Sigmoid colon (tissue), 7 donors: ENCODE measurements around the gene HDAC4. TPM values are rescaled to one million over a fixed set of nuclear protein-coding genes. Genes with fewer than 3 reads are reported as not detected.
A peak's percentile ranks its signal among the peaks of the same experiment; 100 is the strongest.

Experiments
- DNase-seq: peaks from one replicate; pipeline ENCODE4 v3.0.0-alpha.2; 2019
- H3K27ac ChIP-seq, 4 donors: fragments of 200-600 bp; sonication (generic); one replicate each; pipeline ENCODE4 v1.5.1; 2016 to 2019; ENCODE audit warnings: mild to moderate bottlenecking in 1 of 4
- H3K27me3 ChIP-seq, 3 donors: fragments of 200-600 bp; sonication (generic); one replicate each; pipeline ENCODE4 v1.5.1; 2019; ENCODE audit warnings: mild to moderate bottlenecking in 1 of 3
- H3K36me3 ChIP-seq, 4 donors: fragments of 200-600 bp; sonication (generic); one replicate each; pipeline ENCODE4 v1.5.1; 2016 to 2019
- H3K4me1 ChIP-seq, 4 donors: fragments of 200-600 bp; sonication (generic); one replicate each; pipeline ENCODE4 v1.5.1; 2017 to 2019
- H3K4me3 ChIP-seq, 4 donors: fragments of 200-600 bp; sonication (generic); one replicate each; pipeline ENCODE4 v1.5.1; 2017 to 2019; ENCODE audit warnings: mild to moderate bottlenecking in 2 of 4, moderate library complexity in 1 of 4
- H3K9me3 ChIP-seq, 4 donors: fragments of 200-600 bp in 3 of 4; sonication (generic) in 3 of 4; one replicate each; pipeline versions ENCODE4 v1.5.1 to v1.6.1; 2013 to 2019
- CTCF ChIP-seq, 4 experiments: fragments of 450-650 bp in 3 of 4; fragments of 200-600 bp in 1 of 4; IDR thresholded peaks; one replicate each; pipeline ENCODE4 v1.5.1; 2016 to 2019; ENCODE audit warnings: antibody characterized with exemption in 4 of 4, mild to moderate bottlenecking in 3 of 4, moderate library complexity in 2 of 4
- EP300 ChIP-seq, 4 donors: sonication (generic); formaldehyde crosslinking; IDR thresholded peaks; one replicate each; pipeline ENCODE4 v1.6.1; 2017; ENCODE audit warnings: antibody characterized with exemption in 4 of 4
- POLR2A ChIP-seq, 2 donors: fragments of 450-650 bp; IDR thresholded peaks; one replicate each; pipeline ENCODE4 v1.6.1; 2016; ENCODE audit warnings: antibody characterized with exemption in 2 of 2, mild to moderate bottlenecking in 2 of 2, moderate library complexity in 2 of 2
- POLR2AphosphoS5 ChIP-seq, 4 donors: sonication (generic); formaldehyde crosslinking; IDR thresholded peaks; one replicate each; pipeline ENCODE4 v1.6.1; 2017; ENCODE audit warnings: antibody characterized with exemption in 4 of 4
- WGBS, 2 donors: extraction: QIAGEN DNeasy Blood & Tissue Kit; methylation state at CpG; one replicate each; pipeline ENCODE4 v1.1.7; 2013; 5-methylcytosine and 5-hydroxymethylcytosine counted together
- intact Hi-C: fragments of 100-400 bp; cut with DNase I; formaldehyde crosslinking; loops from one replicate; pipeline ENCODE4 v1.15.1; 2023
- polyA plus RNA-seq, 3 donors: library from polyadenylated mRNA; stranded (reverse); fragments of 200-250 nt; gene quantifications; one replicate each; pipeline ENCODE4 v1.2.3, GENCODE V29; 2013
- total RNA-seq, 4 donors: library from RNA; depleted of rRNA; stranded (reverse); fragments of >200 nt; gene quantifications; one replicate each; pipeline ENCODE4 v1.1.0, GENCODE V29; 2016
- donor health status: healthy with polysubstance abuse.
- donor health status: Bipolar disorder and iron deficiency.
- donor health status: healthy.

HDAC4 gene
- total and polyA plus RNA-seq, 7 donors, result 1.8 to 196 (median 77.0) TPM

- intact Hi-C loops, result no loop called here
- WGBS, 2 donors, result 89 to 92% methylated on average over 28 of the region's 28 CpGs
- TF ChIP-seq POLR2AphosphoS5 (IDR thresholded peaks at IDR 0.05) (peak in 1 of 4 donors; percentile 21), EP300 (IDR thresholded peaks at IDR 0.05) (no peak)
These were observed 304.0 kb downstream of the HDAC4 start for GRCh38 chr2:239096676-239097427.

GRCh38 chr2:239095460-239096081 lies 305.2 kb downstream of the HDAC4 start:
- H3K36me3 ChIP-seq, result peaks cover 18 to 93% (median 50%) of the 10 kb centered on the region in 4 donors
- WGBS, 2 donors, result 88 to 95% methylated on average over 20 of the region's 20 CpGs
- H3K9me3 ChIP-seq, result no peaks in the 10 kb centered on the region
- H3K4me1 ChIP-seq, result peaks cover 0 to 6% (median 0%) of the 10 kb centered on the region in 4 donors
- TF ChIP-seq POLR2AphosphoS5 (IDR thresholded peaks at IDR 0.05), result no peak
- no peak for TF ChIP-seq CTCF (IDR thresholded peaks at IDR 0.05)
- TF ChIP-seq EP300 (IDR thresholded peaks at IDR 0.05), result no peak
- no peak for TF ChIP-seq POLR2A (IDR thresholded peaks at IDR 0.05)
- H3K4me3 ChIP-seq, result no peak overlapping the region
- H3K27me3 ChIP-seq, result no peaks in the 10 kb centered on the region
- DNase-seq, result no peak
- intact Hi-C loops, result no loop called here
- H3K27ac ChIP-seq, result peak overlapping the region in 1 of 4 donors; percentile 3

More at GRCh38 chr2:239096676-239097427, 304.0 kb downstream of the HDAC4 start:
- Histone ChIP-seq H3K27ac (peak overlapping the region in 3 of 4 donors; percentile 17 to 57 (median 47)), H3K4me3 (no peak overlapping the region), H3K9me3 (no peaks in the 10 kb centered on the region), H3K4me1 (peaks cover 0 to 6% (median 0%) of the 10 kb centered on the region in 4 donors), H3K36me3 (peaks cover 30 to 95% (median 59%) of the 10 kb centered on the region in 4 donors), H3K27me3 (no peaks in the 10 kb centered on the region)
- no peak for DNase-seq

- TF ChIP-seq EP300 (IDR thresholded peaks at IDR 0.05) (no peak), POLR2AphosphoS5 (IDR thresholded peaks at IDR 0.05) (no peak), POLR2A (IDR thresholded peaks at IDR 0.05) (no peak), CTCF (IDR thresholded peaks at IDR 0.05) (no peak)
- H3K4me3 ChIP-seq, result no peak overlapping the region
- H3K36me3 ChIP-seq, result peaks cover 17 to 93% (median 44%) of the 10 kb centered on the region in 4 donors
- H3K27ac ChIP-seq, result no peak overlapping the region
- WGBS, 2 donors, result 92 to 93% methylated on average over 17 of the region's 17 CpGs
- H3K9me3 ChIP-seq, result no peaks in the 10 kb centered on the region
- DNase-seq, result no peak
- no peaks in the 10 kb centered on the region for H3K27me3 ChIP-seq
- H3K4me1 ChIP-seq, result peaks cover 0 to 6% (median 0%) of the 10 kb centered on the region in 4 donors
- intact Hi-C loops, result no loop called here
These were observed 306.0 kb downstream of the HDAC4 start for GRCh38 chr2:239094867-239095266.

- no peaks in the 10 kb centered on the region for H3K9me3 ChIP-seq
- H3K27ac ChIP-seq, result no peak overlapping the region
- intact Hi-C loops, result no loop called here
- no peak for TF ChIP-seq EP300 (IDR thresholded peaks at IDR 0.05)
- no peak for TF ChIP-seq CTCF (IDR thresholded peaks at IDR 0.05)
- no peak for TF ChIP-seq POLR2A (IDR thresholded peaks at IDR 0.05)
- TF ChIP-seq POLR2AphosphoS5 (IDR thresholded peaks at IDR 0.05), result no peak
- H3K4me3 ChIP-seq, result no peak overlapping the region
- DNase-seq, result no peak
- H3K4me1 ChIP-seq, result peaks cover 0 to 6% (median 0%) of the 10 kb centered on the region in 4 donors
- 95 to 97% methylated on average over 17 of the region's 17 CpGs for WGBS, 2 donors
- H3K27me3 ChIP-seq, result no peaks in the 10 kb centered on the region
- H3K36me3 ChIP-seq, result peaks cover 11 to 92% (median 37%) of the 10 kb centered on the region in 4 donors
These were observed 306.9 kb downstream of the HDAC4 start for GRCh38 chr2:239093952-239094351.

- Histone ChIP-seq H3K4me3 (no peak overlapping the region), H3K36me3 (peaks cover 12 to 92% (median 39%) of the 10 kb centered on the region in 4 donors), H3K9me3 (no peaks in the 10 kb centered on the region), H3K27me3 (no peaks in the 10 kb centered on the region), H3K27ac (no peak overlapping the region), H3K4me1 (peaks cover 0 to 6% (median 0%) of the 10 kb centered on the region in 4 donors)
- intact Hi-C loops, result no loop called here
- DNase-seq, result no peak
- 91% methylated on average over 7 of the region's 7 CpGs for WGBS, 2 donors
- TF ChIP-seq POLR2AphosphoS5 (IDR thresholded peaks at IDR 0.05) (no peak), EP300 (IDR thresholded peaks at IDR 0.05) (no peak), CTCF (IDR thresholded peaks at IDR 0.05) (no peak), POLR2A (IDR thresholded peaks at IDR 0.05) (no peak)
These were observed 307.3 kb downstream of the HDAC4 start for GRCh38 chr2:239093542-239093941.
